Esophagus muscularis mucosa (tissue), 4 donors: Measurements from ENCODE around the gene PSMB2.

Source experiments
- EP300 ChIP-seq: sonication (generic); formaldehyde crosslinking; IDR thresholded peaks from one replicate; pipeline ENCODE4 v1.6.1; 2017; ENCODE audit warnings: antibody characterized with exemption
- POLR2A ChIP-seq: fragments of 450-650 bp; IDR thresholded peaks from one replicate; pipeline ENCODE4 v1.6.1; 2017; ENCODE audit warnings: antibody characterized with exemption, moderate library complexity, mild to moderate bottlenecking, low read depth
- TF ChIP-seq, protein P1 (sequence below), 3 experiments: fragments of 200-600 bp in 2 of 3; fragments of 450-650 bp in 1 of 3; sonication (generic) in 2 of 3; IDR thresholded peaks; one replicate each; pipeline ENCODE4 v1.5.1; 2017 to 2019; ENCODE audit warnings: antibody characterized with exemption in 3 of 3, mild to moderate bottlenecking in 2 of 3, moderate library complexity in 1 of 3

DNA sequence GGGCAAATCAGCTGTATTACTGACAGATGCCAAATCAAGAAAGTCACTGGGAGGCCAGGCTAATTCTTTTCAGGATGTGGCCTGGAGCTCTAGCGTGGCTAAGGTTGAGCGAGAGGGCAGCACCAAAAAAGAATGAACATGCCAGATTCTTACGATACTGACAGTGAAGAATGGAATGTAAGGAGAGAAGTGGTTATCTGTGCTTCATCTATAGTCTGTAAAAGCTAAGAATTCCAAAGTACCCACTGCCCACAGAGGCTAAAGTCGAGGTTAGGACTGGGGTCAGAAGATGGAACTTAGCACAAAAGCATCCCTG lies 35.5 kb downstream of the PSMB2 start:
- TF ChIP-seq, protein P1, sequence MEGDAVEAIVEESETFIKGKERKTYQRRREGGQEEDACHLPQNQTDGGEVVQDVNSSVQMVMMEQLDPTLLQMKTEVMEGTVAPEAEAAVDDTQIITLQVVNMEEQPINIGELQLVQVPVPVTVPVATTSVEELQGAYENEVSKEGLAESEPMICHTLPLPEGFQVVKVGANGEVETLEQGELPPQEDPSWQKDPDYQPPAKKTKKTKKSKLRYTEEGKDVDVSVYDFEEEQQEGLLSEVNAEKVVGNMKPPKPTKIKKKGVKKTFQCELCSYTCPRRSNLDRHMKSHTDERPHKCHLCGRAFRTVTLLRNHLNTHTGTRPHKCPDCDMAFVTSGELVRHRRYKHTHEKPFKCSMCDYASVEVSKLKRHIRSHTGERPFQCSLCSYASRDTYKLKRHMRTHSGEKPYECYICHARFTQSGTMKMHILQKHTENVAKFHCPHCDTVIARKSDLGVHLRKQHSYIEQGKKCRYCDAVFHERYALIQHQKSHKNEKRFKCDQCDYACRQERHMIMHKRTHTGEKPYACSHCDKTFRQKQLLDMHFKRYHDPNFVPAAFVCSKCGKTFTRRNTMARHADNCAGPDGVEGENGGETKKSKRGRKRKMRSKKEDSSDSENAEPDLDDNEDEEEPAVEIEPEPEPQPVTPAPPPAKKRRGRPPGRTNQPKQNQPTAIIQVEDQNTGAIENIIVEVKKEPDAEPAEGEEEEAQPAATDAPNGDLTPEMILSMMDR (IDR thresholded peaks at IDR 0.05): no peak
- TF ChIP-seq POLR2A: no peak
- no peak for TF ChIP-seq EP300
